Epithelial cell of proximal tubule (primary cell): ENCODE measurements around the gene TRIM9. TPM values are rescaled to one million over a fixed set of nuclear protein-coding genes. Genes with fewer than 3 reads are reported as not detected.

Experiments used
- DNase-seq: peaks from one replicate; pipeline ENCODE4 v3.0.0-alpha.2; 2011; ENCODE audit warnings: low read depth
- H3K4me3 ChIP-seq: 2 replicates; pipeline ENCODE4 v1.5.1; 2011; ENCODE audit warnings: low read depth, mild to moderate bottlenecking, low read length
- CTCF ChIP-seq: conservative IDR thresholded peaks from 2 replicates; pipeline ENCODE4 v1.5.1; 2012; ENCODE audit warnings: low read depth, mild to moderate bottlenecking, low read length
- total RNA-seq: library from RNA; depleted of rRNA; stranded (reverse); fragments of >200 nt; gene quantifications from 2 replicates; pipeline ENCODE4 v1.2.3, GENCODE V29; 2015

Gene TRIM9
- total RNA-seq, 1 donor from 2014 or later, result 0.69 TPM

GRCh38 chr14:50926851-50927386 is 168.0 kb downstream of the TRIM9 start:
- no peak overlapping the region for H3K4me3 ChIP-seq
- no peak for DNase-seq
- no peak for TF ChIP-seq CTCF

Other genes starting within 250 kb of the TRIM9 start
- not detected in 2 replicates for gene ABHD12B, start 223.1 kb downstream of the TRIM9 start, total RNA-seq
- gene PYGL, start 150.6 kb downstream of the TRIM9 start, total RNA-seq, result 86.6 and 96.8 TPM in 2 replicates
- 31.4 and 60.7 TPM in 2 replicates for gene TMX1, start 145.1 kb upstream of the TRIM9 start, total RNA-seq